Loucy (cell line): ENCODE results near the gene FYB2.

Experiments
- H2AFZ ChIP-seq: fragments of 200-600 bp; sonication (generic); 2 replicates; pipeline ENCODE4 v1.6.0; 2016; ENCODE audit warnings: antibody characterized with exemption, mild to moderate bottlenecking, low read length, moderate library complexity
- H3F3A ChIP-seq: fragments of 200-600 bp; 2 replicates; pipeline ENCODE4 v1.6.0; 2016; ENCODE audit warnings: antibody characterized with exemption, low read depth, mild to moderate bottlenecking
- H3K27me3 ChIP-seq: fragments of 200-600 bp; sonication (generic); 2 replicates; pipeline ENCODE4 v1.6.1; 2014; ENCODE audit warnings: low read length, mild to moderate bottlenecking; ENCODE audit not compliant: insufficient read depth, poor library complexity, severe bottlenecking
- H3K36me3 ChIP-seq: fragments of 200-600 bp; sonication (generic); 2 replicates; pipeline ENCODE4 v1.6.1; 2016; ENCODE audit warnings: low read length; ENCODE audit not compliant: insufficient read depth
- H3K4me1 ChIP-seq: fragments of 200-600 bp; sonication (generic); 2 replicates; pipeline ENCODE4 v1.5.1; 2014; ENCODE audit warnings: low read length, mild to moderate bottlenecking; ENCODE audit not compliant: insufficient read depth, poor library complexity, severe bottlenecking
- H3K4me2 ChIP-seq: fragments of 200-600 bp; sonication (generic); 2 replicates; pipeline ENCODE4 v1.6.0; 2014; ENCODE audit warnings: antibody characterized with exemption, low read length, low read depth, mild to moderate bottlenecking; ENCODE audit not compliant: poor library complexity, severe bottlenecking
- H3K4me3 ChIP-seq: fragments of 200-600 bp; sonication (generic); 2 replicates; pipeline ENCODE4 v1.5.1; 2014; ENCODE audit warnings: low read length, mild to moderate bottlenecking, mixed read lengths; ENCODE audit not compliant: poor library complexity, severe bottlenecking
- H3K79me2 ChIP-seq: fragments of 200-600 bp; sonication (generic); 2 replicates; pipeline ENCODE4 v1.6.1; 2014; ENCODE audit warnings: low read length; ENCODE audit not compliant: insufficient read depth
- H3K9ac ChIP-seq: fragments of 200-600 bp; sonication (generic); 2 replicates; pipeline ENCODE4 v1.6.0; 2014; ENCODE audit warnings: mild to moderate bottlenecking, low read depth, low read length, moderate library complexity; ENCODE audit not compliant: poor library complexity, severe bottlenecking
- H3K9me2 ChIP-seq: fragments of 200-600 bp; sonication (generic); replicated peaks from 2 replicates; pipeline ENCODE4 v1.6.1; 2016; ENCODE audit warnings: low read depth, low read length, mixed read lengths
- H3K9me3 ChIP-seq: fragments of 200-600 bp; sonication (generic); 2 replicates; pipeline ENCODE4 v1.6.1; 2014; ENCODE audit warnings: mild to moderate bottlenecking, antibody characterized with exemption, low read length, low read depth; ENCODE audit not compliant: insufficient read depth
- H4K20me1 ChIP-seq: fragments of 200-600 bp; sonication (generic); 2 replicates; pipeline ENCODE4 v1.6.0; 2014; ENCODE audit warnings: antibody characterized with exemption, low read length, mild to moderate bottlenecking; ENCODE audit not compliant: insufficient read depth, poor library complexity, severe bottlenecking
- CTCF ChIP-seq: fragments of 200-600 bp; sonication (generic); conservative IDR thresholded peaks from 2 replicates; pipeline ENCODE4 v1.5.1; 2014; ENCODE audit warnings: mild to moderate bottlenecking, antibody characterized with exemption, low read length
- EZH2phosphoT487 ChIP-seq: fragments of 200-600 bp; IDR thresholded peaks from 2 replicates; pipeline ENCODE4 v1.6.1; 2018; ENCODE audit warnings: antibody characterized with exemption, mild to moderate bottlenecking, moderate library complexity, borderline replicate concordance

The FYB2 gene

GRCh38 chr1:56726706-56727105 is 92.5 kb downstream of the FYB2 start:
- TF ChIP-seq CTCF (no peak), EZH2phosphoT487 (no peak)

GRCh38 chr1:56719171-56719570 is 100.0 kb downstream of the FYB2 start:
- H4K20me1 ChIP-seq, result no peaks in the 10 kb centered on the region
- no peak overlapping the region for H3K4me2 ChIP-seq
- H3K9me2 ChIP-seq, result no peaks in the 10 kb centered on the region
- H3K27me3 ChIP-seq, result no peaks in the 10 kb centered on the region
- H3K36me3 ChIP-seq, result no peaks in the 10 kb centered on the region
- no peak overlapping the region for H3K9ac ChIP-seq
- TF ChIP-seq CTCF, result no peak
- TF ChIP-seq EZH2phosphoT487, result no peak
- no peaks in the 10 kb centered on the region for H3K79me2 ChIP-seq
- no peak overlapping the region for H2AFZ ChIP-seq
- H3K9me3 ChIP-seq, result no peaks in the 10 kb centered on the region
- no peak overlapping the region for H3K4me3 ChIP-seq
- H3K4me1 ChIP-seq, result no peaks in the 10 kb centered on the region
- H3F3A ChIP-seq, result no peaks in the 10 kb centered on the region

More at GRCh38 chr1:56726706-56727105, 92.5 kb downstream of the FYB2 start:
- no peaks in the 10 kb centered on the region for H3K79me2 ChIP-seq
- no peaks in the 10 kb centered on the region for H3K36me3 ChIP-seq
- H3K4me3 ChIP-seq, result no peak overlapping the region
- no peaks in the 10 kb centered on the region for H3K9me2 ChIP-seq
- no peaks in the 10 kb centered on the region for H3K27me3 ChIP-seq
- no peak overlapping the region for H3K9ac ChIP-seq
- no peak overlapping the region for H2AFZ ChIP-seq
- no peaks in the 10 kb centered on the region for H4K20me1 ChIP-seq
- no peaks in the 10 kb centered on the region for H3K4me1 ChIP-seq
- H3F3A ChIP-seq, result no peaks in the 10 kb centered on the region
- H3K4me2 ChIP-seq, result no peak overlapping the region
- H3K9me3 ChIP-seq, result no peaks in the 10 kb centered on the region

- TF ChIP-seq EZH2phosphoT487, result no peak
- TF ChIP-seq CTCF, result no peak
- H2AFZ ChIP-seq, result no peak overlapping the region
These were observed 104.0 kb downstream of the FYB2 start for GRCh38 chr1:56715156-56715555.

More at GRCh38 chr1:56715156-56715555, 104.0 kb downstream of the FYB2 start:
- Histone ChIP-seq H3K9me3 (no peaks in the 10 kb centered on the region), H3K4me2 (no peak overlapping the region), H4K20me1 (no peaks in the 10 kb centered on the region), H3K9me2 (no peaks in the 10 kb centered on the region), H3K4me3 (no peak overlapping the region), H3K27me3 (no peaks in the 10 kb centered on the region), H3F3A (no peaks in the 10 kb centered on the region), H3K36me3 (no peaks in the 10 kb centered on the region), H3K9ac (no peak overlapping the region), H3K4me1 (no peaks in the 10 kb centered on the region), H3K79me2 (no peaks in the 10 kb centered on the region)
